Activated T-cell treated with anti-CD3 and anti-CD28 coated beads, Interleukin-2, amount 50 U/mL, for 24 hours (primary cell): ENCODE measurements around the gene NTM.
"Not testable (repeated sequence)": the region's sequence is repeated elsewhere in the genome, so short reads cannot be mapped to it uniquely, and the experiment has no call there.

ENCODE experiments used
- DNase-seq: peaks from one replicate; pipeline ENCODE4 v3.0.0-alpha.2; 2020
- H3K27ac Mint-ChIP-seq: 2 replicates; pipeline ENCODE4 v1.8.0; 2020; ENCODE audit warnings: mild to moderate bottlenecking, mixed read lengths
- H3K27me3 Mint-ChIP-seq: 2 replicates; pipeline ENCODE4 v1.8.0; 2020; ENCODE audit warnings: mixed read lengths
- H3K36me3 Mint-ChIP-seq: 2 replicates; pipeline ENCODE4 v1.8.0; 2020; ENCODE audit warnings: low read depth, mixed read lengths
- H3K4me1 Mint-ChIP-seq: 2 replicates; pipeline ENCODE4 v1.8.0; 2020; ENCODE audit warnings: low read depth, mixed read lengths
- H3K4me3 Mint-ChIP-seq: 2 replicates; pipeline ENCODE4 v1.8.0; 2020; ENCODE audit warnings: mild to moderate bottlenecking, moderate library complexity, mixed read lengths
- H3K9me3 Mint-ChIP-seq: 2 replicates; pipeline ENCODE4 v1.8.0; 2020; ENCODE audit warnings: mixed read lengths

Gene NTM

GRCh38 chr11:132319419-132319818 lies 949.0 kb downstream of the NTM start:
- H3K36me3 Mint-ChIP-seq, H3K4me1 Mint-ChIP-seq, H3K27ac Mint-ChIP-seq, H3K27me3 Mint-ChIP-seq, DNase-seq, H3K9me3 Mint-ChIP-seq, H3K4me3 Mint-ChIP-seq: not testable (repeated sequence)

GRCh38 chr11:132330515-132330914 lies 960.1 kb downstream of the NTM start:
- DNase-seq, result no peak
- no peak overlapping the region for H3K4me3 Mint-ChIP-seq

GRCh38 chr11:132332521-132332920 lies 962.1 kb downstream of the NTM start:
- no peaks in the 10 kb centered on the region for H3K4me1 Mint-ChIP-seq
- H3K27ac Mint-ChIP-seq, result no peak overlapping the region
- H3K4me3 Mint-ChIP-seq, result no peak overlapping the region
- no peaks in the 10 kb centered on the region for H3K36me3 Mint-ChIP-seq
- H3K27me3 Mint-ChIP-seq, result no peaks in the 10 kb centered on the region
- H3K9me3 Mint-ChIP-seq, result no peaks in the 10 kb centered on the region
- DNase-seq, result no peak

More at GRCh38 chr11:132330515-132330914, 960.1 kb downstream of the NTM start:
- H3K36me3 Mint-ChIP-seq, result no peaks in the 10 kb centered on the region
- no peaks in the 10 kb centered on the region for H3K27me3 Mint-ChIP-seq
- no peaks in the 10 kb centered on the region for H3K9me3 Mint-ChIP-seq
- no peak overlapping the region for H3K27ac Mint-ChIP-seq
- H3K4me1 Mint-ChIP-seq, result no peaks in the 10 kb centered on the region

GRCh38 chr11:132334769-132335280 lies 964.4 kb downstream of the NTM start:
- no peaks in the 10 kb centered on the region for H3K4me1 Mint-ChIP-seq
- no peak overlapping the region for H3K27ac Mint-ChIP-seq
- H3K4me3 Mint-ChIP-seq, result no peak overlapping the region
- no peaks in the 10 kb centered on the region for H3K36me3 Mint-ChIP-seq
- H3K9me3 Mint-ChIP-seq, result no peaks in the 10 kb centered on the region
- no peak for DNase-seq
- no peaks in the 10 kb centered on the region for H3K27me3 Mint-ChIP-seq

- no peaks in the 10 kb centered on the region for H3K4me1 Mint-ChIP-seq
- no peaks in the 10 kb centered on the region for H3K36me3 Mint-ChIP-seq
- DNase-seq, result no peak
- no peaks in the 10 kb centered on the region for H3K27me3 Mint-ChIP-seq
- H3K27ac Mint-ChIP-seq, result no peak overlapping the region
- no peaks in the 10 kb centered on the region for H3K9me3 Mint-ChIP-seq
- H3K4me3 Mint-ChIP-seq, result no peak overlapping the region
Measured at GRCh38 chr11:132335311-132335710, 964.9 kb downstream of the NTM start.

GRCh38 chr11:132336781-132337535 lies 966.5 kb downstream of the NTM start:
- Mint-ChIP-seq H3K27ac (no peak overlapping the region), H3K27me3 (no peaks in the 10 kb centered on the region), H3K4me1 (no peaks in the 10 kb centered on the region), H3K9me3 (no peaks in the 10 kb centered on the region), H3K36me3 (no peaks in the 10 kb centered on the region), H3K4me3 (no peak overlapping the region)
- no peak for DNase-seq

- no peaks in the 10 kb centered on the region for H3K27me3 Mint-ChIP-seq
- no peak for DNase-seq
- H3K27ac Mint-ChIP-seq, result no peak overlapping the region
- H3K4me1 Mint-ChIP-seq, result no peaks in the 10 kb centered on the region
- no peak overlapping the region for H3K4me3 Mint-ChIP-seq
- H3K36me3 Mint-ChIP-seq, result no peaks in the 10 kb centered on the region
- no peaks in the 10 kb centered on the region for H3K9me3 Mint-ChIP-seq
Measured at GRCh38 chr11:132337819-132338416, 967.5 kb downstream of the NTM start.

GRCh38 chr11:132342408-132342807 lies 972.0 kb downstream of the NTM start:
- H3K4me1 Mint-ChIP-seq, result no peaks in the 10 kb centered on the region
- no peaks in the 10 kb centered on the region for H3K36me3 Mint-ChIP-seq
- H3K4me3 Mint-ChIP-seq, result no peak overlapping the region
- no peaks in the 10 kb centered on the region for H3K9me3 Mint-ChIP-seq
- no peaks in the 10 kb centered on the region for H3K27me3 Mint-ChIP-seq
- no peak for DNase-seq
- H3K27ac Mint-ChIP-seq, result no peak overlapping the region

GRCh38 chr11:132343445-132344175 lies 973.2 kb downstream of the NTM start:
- H3K27me3 Mint-ChIP-seq, result peaks cover 2% of the 10 kb centered on the region
- no peaks in the 10 kb centered on the region for H3K36me3 Mint-ChIP-seq
- H3K4me1 Mint-ChIP-seq, result no peaks in the 10 kb centered on the region
- no peak for DNase-seq
- no peaks in the 10 kb centered on the region for H3K9me3 Mint-ChIP-seq
- H3K4me3 Mint-ChIP-seq, result no peak overlapping the region
- H3K27ac Mint-ChIP-seq, result no peak overlapping the region

- no peak overlapping the region for H3K27ac Mint-ChIP-seq
- DNase-seq, result no peak
- peaks cover 2% of the 10 kb centered on the region for H3K27me3 Mint-ChIP-seq
- no peaks in the 10 kb centered on the region for H3K4me1 Mint-ChIP-seq
- no peaks in the 10 kb centered on the region for H3K36me3 Mint-ChIP-seq
- no peak overlapping the region for H3K4me3 Mint-ChIP-seq
- H3K9me3 Mint-ChIP-seq, result no peaks in the 10 kb centered on the region
Measured at GRCh38 chr11:132346558-132347148, 976.2 kb downstream of the NTM start.

- DNase-seq, result no peak
- H3K27ac Mint-ChIP-seq, result no peak overlapping the region
- H3K4me1 Mint-ChIP-seq, result no peaks in the 10 kb centered on the region
- H3K36me3 Mint-ChIP-seq, result no peaks in the 10 kb centered on the region
- peaks cover 2% of the 10 kb centered on the region for H3K27me3 Mint-ChIP-seq
- no peak overlapping the region for H3K4me3 Mint-ChIP-seq
- no peaks in the 10 kb centered on the region for H3K9me3 Mint-ChIP-seq
Measured at GRCh38 chr11:132347156-132348090, 977.0 kb downstream of the NTM start.

- Mint-ChIP-seq H3K27ac (no peak overlapping the region), H3K27me3 (peaks cover 2% of the 10 kb centered on the region), H3K9me3 (no peaks in the 10 kb centered on the region), H3K4me3 (no peak overlapping the region), H3K36me3 (no peaks in the 10 kb centered on the region), H3K4me1 (no peaks in the 10 kb centered on the region)
- DNase-seq, result no peak
Measured at GRCh38 chr11:132349811-132350733, 979.7 kb downstream of the NTM start.

GRCh38 chr11:132351050-132351449 lies 980.6 kb downstream of the NTM start:
- no peak for DNase-seq
- peaks cover 2% of the 10 kb centered on the region for H3K27me3 Mint-ChIP-seq
- no peaks in the 10 kb centered on the region for H3K9me3 Mint-ChIP-seq
- H3K27ac Mint-ChIP-seq, result no peak overlapping the region
- no peaks in the 10 kb centered on the region for H3K4me1 Mint-ChIP-seq
- H3K36me3 Mint-ChIP-seq, result no peaks in the 10 kb centered on the region
- no peak overlapping the region for H3K4me3 Mint-ChIP-seq
